GM12878 (cell line): ENCODE data around the gene FAM210A. TPM values are rescaled to one million over a fixed set of nuclear protein-coding genes. Genes with fewer than 3 reads are reported as not detected.

Experiments used
- ATF7 ChIP-seq: fragments of 450-650 bp; IDR thresholded peaks from 2 replicates; pipeline ENCODE4 v1.6.1; 2016; ENCODE audit warnings: low read depth, mild to moderate bottlenecking
- BCL11A ChIP-seq: IDR thresholded peaks from 2 replicates; pipeline ENCODE4 v1.6.1; 2011; ENCODE audit warnings: low read depth, low read length
- CBX5 ChIP-seq: sonication (generic); IDR thresholded peaks from 2 replicates; pipeline ENCODE4 v1.6.1; 2016; ENCODE audit warnings: low read depth, moderate library complexity, mild to moderate bottlenecking, inconsistent platforms
- E4F1 ChIP-seq: fragments of 450-650 bp; IDR thresholded peaks from 2 replicates; pipeline ENCODE4 v1.6.1; 2018; ENCODE audit warnings: borderline replicate concordance, mild to moderate bottlenecking; ENCODE audit not compliant: partially characterized antibody
- ETV6 ChIP-seq, 2 experiments: fragments of 450-650 bp in 1 of 2; IDR thresholded peaks in 1 of 2; conservative IDR thresholded peaks in 1 of 2; 2 replicates each; pipeline ENCODE4 v1.6.1; 2014; ENCODE audit warnings: antibody characterized with exemption in 1 of 2, borderline replicate concordance in 1 of 2, low read depth in 1 of 2, mild to moderate bottlenecking in 1 of 2, moderate library complexity in 1 of 2
- FOS ChIP-seq: IDR thresholded peaks from 3 replicates; pipeline ENCODE4 v1.6.1; 2011; ENCODE audit warnings: borderline replicate concordance; ENCODE audit not compliant: insufficient read length; ENCODE audit errors: extremely low read depth
- FOXK2 ChIP-seq: fragments of 450-650 bp; IDR thresholded peaks from 2 replicates; pipeline ENCODE4 v1.6.1; 2017; ENCODE audit warnings: mild to moderate bottlenecking, moderate library complexity
- GATAD2B ChIP-seq: fragments of 450-650 bp; conservative IDR thresholded peaks from 2 replicates; pipeline ENCODE4 v1.6.1; 2017; ENCODE audit warnings: low read depth, mild to moderate bottlenecking, moderate library complexity
- KLF5 ChIP-seq: fragments of 450-650 bp; IDR thresholded peaks from 2 replicates; pipeline ENCODE4 v1.6.1; 2014; ENCODE audit warnings: mild to moderate bottlenecking; ENCODE audit not compliant: partially characterized antibody
- MEF2A ChIP-seq: IDR thresholded peaks from 2 replicates; pipeline ENCODE4 v1.6.1; 2011; ENCODE audit warnings: low read depth, mild to moderate bottlenecking, low read length, moderate library complexity; ENCODE audit not compliant: insufficient read depth
- MXI1 ChIP-seq: fragments of 150-350 bp; IDR thresholded peaks from 2 replicates; pipeline ENCODE4 v1.6.1; 2011; ENCODE audit warnings: low read depth, mild to moderate bottlenecking, inconsistent platforms, low read length, improper control_type of control experiment
- MYC ChIP-seq: IDR thresholded peaks from 2 replicates; pipeline ENCODE4 v1.6.1; 2011; ENCODE audit warnings: mild to moderate bottlenecking, low read length, moderate library complexity, inconsistent platforms; ENCODE audit not compliant: insufficient read depth, insufficient replicate concordance, insufficient read length, severe bottlenecking
- NFYB ChIP-seq: IDR thresholded peaks from 2 replicates; pipeline ENCODE4 v1.6.1; 2011; ENCODE audit warnings: low read depth, mild to moderate bottlenecking, low read length, improper control_type of control experiment, moderate library complexity; ENCODE audit not compliant: insufficient read depth
- RFX5 ChIP-seq: IDR thresholded peaks from 2 replicates; pipeline ENCODE4 v1.6.1; 2011; ENCODE audit warnings: low read depth, low read length, improper control_type of control experiment
- SMAD1 ChIP-seq: fragments of 450-650 bp; IDR thresholded peaks from 2 replicates; pipeline ENCODE4 v1.6.1; 2018; ENCODE audit warnings: mild to moderate bottlenecking, low read depth; ENCODE audit not compliant: partially characterized antibody
- SPI1 ChIP-seq: IDR thresholded peaks from 2 replicates; pipeline ENCODE4 v1.6.1; 2011; ENCODE audit warnings: low read depth, mild to moderate bottlenecking, low read length, moderate library complexity, borderline replicate concordance; ENCODE audit not compliant: insufficient read depth
- SUZ12 ChIP-seq: fragments of 200-600 bp; sonication (generic); IDR thresholded peaks from one replicate; pipeline ENCODE4 v1.6.1; 2018; ENCODE audit warnings: antibody characterized with exemption, mild to moderate bottlenecking; ENCODE audit not compliant: unreplicated experiment
- TCF3 ChIP-seq: IDR thresholded peaks from 2 replicates; pipeline ENCODE4 v1.6.1; 2012; ENCODE audit warnings: low read depth, mild to moderate bottlenecking, low read length, borderline replicate concordance; ENCODE audit not compliant: insufficient read depth
- polyA plus RNA-seq, 11 experiments: library from polyadenylated mRNA; depleted of rRNA in 4 of 11; unstranded in 6 of 11; stranded (reverse) in 5 of 11; fragments of >200 nt; fragmentation: Nextera tagmentation in 4 of 11; fragmentation: Illumina TruSeq in 1 of 11; extraction: Ambion mirVana in 4 of 11; extraction: Trizol in 1 of 11; gene quantifications; 1 replicate in 1 of 11; 2 replicates in 10 of 11; pipeline versions ENCODE4 v1.2.1 to v1.2.3, GENCODE V29; 2011 to 2016; ENCODE audit warnings: inconsistent platforms in 2 of 11, missing spikeins in 2 of 11, low read depth in 1 of 11
- total RNA-seq, 4 experiments: library from RNA; depleted of rRNA in 3 of 4; stranded (reverse); fragments of >200 nt in 3 of 4; fragmentation: Illumina TruSeq in 1 of 4; extraction: Trizol in 1 of 4; gene quantifications; 2 replicates each; pipeline versions ENCODE4 v1.2.1 to v1.2.3, GENCODE V29; 2013 to 2021
- TF ChIP-seq, protein P1 (sequence below): IDR thresholded peaks from 2 replicates; pipeline ENCODE4 v1.6.1; 2012; ENCODE audit warnings: low read depth, low read length, improper control_type of control experiment
- TF ChIP-seq, protein P2 (sequence below): IDR thresholded peaks from 2 replicates; pipeline ENCODE4 v1.6.1; 2011; ENCODE audit warnings: low read depth, mild to moderate bottlenecking, low read length, moderate library complexity, borderline replicate concordance; ENCODE audit errors: extremely low read depth
- TF ChIP-seq, protein P3 (sequence below): IDR thresholded peaks from 2 replicates; pipeline ENCODE4 v1.6.1; 2011; ENCODE audit warnings: mild to moderate bottlenecking, low read depth, low read length, moderate library complexity; ENCODE audit not compliant: insufficient replicate concordance

The FAM210A gene
- total and polyA plus RNA-seq, 10 of the 15 experiments (the other 5 are each of a cell fraction or from before 2014, with no cell fraction given) = 10.3 to 56.3 (median 17.7) TPM

DNA sequence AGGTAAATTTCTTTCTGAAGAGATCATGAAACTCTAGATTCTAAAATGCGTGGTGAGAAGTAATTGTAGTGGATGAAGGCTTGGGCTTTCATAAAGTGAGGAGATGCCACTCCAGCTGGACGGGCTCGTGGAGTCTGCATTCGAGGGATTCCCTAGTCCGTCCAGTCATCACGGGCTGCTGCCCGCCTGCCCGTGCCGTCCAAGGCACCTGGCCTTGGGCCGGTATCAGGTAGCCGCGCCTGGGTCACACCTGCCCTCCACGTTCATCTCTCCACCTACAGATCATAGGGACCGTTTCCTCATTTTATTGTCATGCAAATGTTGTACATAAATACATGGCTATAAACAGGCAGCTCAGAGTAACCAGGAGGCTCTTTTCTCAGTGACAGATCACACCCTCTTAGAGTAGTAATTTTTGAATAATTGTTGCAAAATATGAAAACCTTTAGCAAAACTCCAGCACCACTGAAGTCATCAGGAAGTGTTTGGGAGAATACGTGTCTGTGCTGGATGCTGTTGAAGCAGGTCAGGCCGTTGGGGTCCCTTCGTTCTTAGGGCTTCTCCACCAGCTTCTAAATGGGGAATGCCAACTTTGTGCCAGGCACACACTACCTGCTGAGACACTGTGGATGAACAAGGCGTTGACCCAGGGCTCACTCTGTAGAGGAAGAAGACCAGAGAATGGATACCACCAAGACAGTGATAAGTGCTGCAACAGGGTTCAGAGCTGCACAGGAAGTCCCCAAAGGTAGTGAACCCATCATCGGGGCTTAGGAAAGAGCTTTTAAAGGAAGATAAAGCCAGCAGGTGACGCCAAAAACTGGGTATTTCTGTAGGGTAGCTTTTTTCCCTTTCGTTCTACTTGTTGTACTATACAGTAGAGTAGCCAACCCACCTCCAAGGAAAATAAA is 112.5 kb downstream of the FAM210A start (continued):
- peak; percentile 71; the same call in 1 of the 2 replicates for TF ChIP-seq TCF3
- TF ChIP-seq GATAD2B = peak; percentile 51; the same call in 1 of the 2 replicates
- peak; percentile 41; the same call in 1 of the 2 replicates for TF ChIP-seq MEF2A
- no peak for TF ChIP-seq MYC
- peak; percentile 40 for TF ChIP-seq MXI1
- TF ChIP-seq SUZ12 = no peak
- TF ChIP-seq NFYB = no peak
- TF ChIP-seq, protein P1, sequence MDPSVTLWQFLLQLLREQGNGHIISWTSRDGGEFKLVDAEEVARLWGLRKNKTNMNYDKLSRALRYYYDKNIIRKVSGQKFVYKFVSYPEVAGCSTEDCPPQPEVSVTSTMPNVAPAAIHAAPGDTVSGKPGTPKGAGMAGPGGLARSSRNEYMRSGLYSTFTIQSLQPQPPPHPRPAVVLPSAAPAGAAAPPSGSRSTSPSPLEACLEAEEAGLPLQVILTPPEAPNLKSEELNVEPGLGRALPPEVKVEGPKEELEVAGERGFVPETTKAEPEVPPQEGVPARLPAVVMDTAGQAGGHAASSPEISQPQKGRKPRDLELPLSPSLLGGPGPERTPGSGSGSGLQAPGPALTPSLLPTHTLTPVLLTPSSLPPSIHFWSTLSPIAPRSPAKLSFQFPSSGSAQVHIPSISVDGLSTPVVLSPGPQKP = no peak
- TF ChIP-seq ATF7 = no peak
- TF ChIP-seq SMAD1 = peak; percentile 19
- TF ChIP-seq FOS = no peak
- no peak for TF ChIP-seq KLF5
- TF ChIP-seq ETV6 (conservative IDR thresholded peaks at IDR 0.05 in 1 of 2, IDR thresholded peaks at IDR 0.05 in 1 of 2; ENCODE audit: borderline replicate concordance in 1 of 2, low read depth in 1 of 2) = 0 out of 4 replicates have a peak, but pooled peaks of 1 of the 2 experiments have one; percentile 11
- no peak for TF ChIP-seq E4F1
- no peak for TF ChIP-seq RFX5
- TF ChIP-seq SPI1 = peak; percentile 92
- TF ChIP-seq BCL11A = peak; percentile 63; the same call in 1 of the 2 replicates
- TF ChIP-seq, protein P2, sequence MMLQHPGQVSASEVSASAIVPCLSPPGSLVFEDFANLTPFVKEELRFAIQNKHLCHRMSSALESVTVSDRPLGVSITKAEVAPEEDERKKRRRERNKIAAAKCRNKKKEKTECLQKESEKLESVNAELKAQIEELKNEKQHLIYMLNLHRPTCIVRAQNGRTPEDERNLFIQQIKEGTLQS = no peak
- TF ChIP-seq, protein P3, sequence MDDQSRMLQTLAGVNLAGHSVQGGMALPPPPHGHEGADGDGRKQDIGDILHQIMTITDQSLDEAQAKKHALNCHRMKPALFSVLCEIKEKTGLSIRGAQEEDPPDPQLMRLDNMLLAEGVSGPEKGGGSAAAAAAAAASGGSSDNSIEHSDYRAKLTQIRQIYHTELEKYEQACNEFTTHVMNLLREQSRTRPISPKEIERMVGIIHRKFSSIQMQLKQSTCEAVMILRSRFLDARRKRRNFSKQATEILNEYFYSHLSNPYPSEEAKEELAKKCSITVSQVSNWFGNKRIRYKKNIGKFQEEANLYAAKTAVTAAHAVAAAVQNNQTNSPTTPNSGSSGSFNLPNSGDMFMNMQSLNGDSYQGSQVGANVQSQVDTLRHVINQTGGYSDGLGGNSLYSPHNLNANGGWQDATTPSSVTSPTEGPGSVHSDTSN = no peak
- TF ChIP-seq CBX5 = no peak
- no peak for TF ChIP-seq FOXK2
